ENCODE data around the gene CRIP1.

The CRIP1 gene

GRCh38 chr14:105502446-105503295, 16.0 kb downstream of the CRIP1 start:
- DNase-seq (ENCODE audit: low read depth) = no peak
- no peak overlapping the region for H3K4me3 ChIP-seq (ENCODE audit: low read depth, low read length)
- no peak for TF ChIP-seq CTCF (IDR thresholded peaks at IDR 0.05; ENCODE audit: insufficient read depth, low read depth, low read length, missing control alignments)

- no peak for TF ChIP-seq CTCF (IDR thresholded peaks at IDR 0.05; ENCODE audit: insufficient read depth, low read depth, low read length, missing control alignments)
- no peak for DNase-seq (ENCODE audit: low read depth)
- H3K4me3 ChIP-seq (ENCODE audit: low read depth, low read length) = no peak overlapping the region
Observed at GRCh38 chr14:105503296-105503640, 16.6 kb downstream of the CRIP1 start.

- no peak for TF ChIP-seq CTCF (IDR thresholded peaks at IDR 0.05; ENCODE audit: insufficient read depth, low read depth, low read length, missing control alignments)
Observed at GRCh38 chr14:105503935-105504692, 17.4 kb downstream of the CRIP1 start.

GRCh38 chr14:105505101-105505500, 18.4 kb downstream of the CRIP1 start:
- DNase-seq (ENCODE audit: low read depth) = no peak
- no peak for TF ChIP-seq CTCF (IDR thresholded peaks at IDR 0.05; ENCODE audit: insufficient read depth, low read depth, low read length, missing control alignments)
- no peak overlapping the region for H3K4me3 ChIP-seq (ENCODE audit: low read depth, low read length)

More at GRCh38 chr14:105503935-105504692, 17.4 kb downstream of the CRIP1 start:
- DNase-seq (ENCODE audit: low read depth) = no peak
- no peak overlapping the region for H3K4me3 ChIP-seq (ENCODE audit: low read depth, low read length)

- no peak for DNase-seq (ENCODE audit: low read depth)
- no peak for TF ChIP-seq CTCF (IDR thresholded peaks at IDR 0.05; ENCODE audit: insufficient read depth, low read depth, low read length, missing control alignments)
- no peak overlapping the region for H3K4me3 ChIP-seq (ENCODE audit: low read depth, low read length)
Observed at GRCh38 chr14:105507247-105507646, 20.6 kb downstream of the CRIP1 start.

GRCh38 chr14:105508069-105508468, 21.4 kb downstream of the CRIP1 start:
- H3K4me3 ChIP-seq (ENCODE audit: low read depth, low read length) = no peak overlapping the region
- TF ChIP-seq CTCF (IDR thresholded peaks at IDR 0.05; ENCODE audit: insufficient read depth, low read depth, low read length, missing control alignments) = no peak
- DNase-seq (ENCODE audit: low read depth) = no peak

All from GM12865 (cell line).